GM21737 (cell line): ENCODE results near the gene MAP7.
"Not testable (repeated sequence)": the region's sequence is repeated elsewhere in the genome, so short reads cannot be mapped to it uniquely, and the experiment has no call there.

ENCODE experiments used
- ATAC-seq: cut with Tn5 transposase; IDR thresholded peaks from one replicate; pipeline ENCODE4 v1.9.1; 2021; ENCODE audit warnings: mild to moderate bottlenecking, moderate library complexity; ENCODE audit not compliant: unreplicated experiment

Gene MAP7

GRCh38 chr6:136474241-136474640, 76.0 kb downstream of the MAP7 start:
- no peak for ATAC-seq

GRCh38 chr6:136471922-136472321, 78.3 kb downstream of the MAP7 start:
- ATAC-seq, result no peak

- no peak for ATAC-seq
Measured at GRCh38 chr6:136471372-136471771, 78.8 kb downstream of the MAP7 start.

GRCh38 chr6:136470044-136470443, 80.2 kb downstream of the MAP7 start:
- no peak for ATAC-seq

GRCh38 chr6:136469154-136469553, 81.1 kb downstream of the MAP7 start:
- ATAC-seq, result no peak

GRCh38 chr6:136468711-136469110, 81.5 kb downstream of the MAP7 start:
- no peak for ATAC-seq

- no peak for ATAC-seq
Measured at GRCh38 chr6:136467186-136467585, 83.0 kb downstream of the MAP7 start.

GRCh38 chr6:136466777-136467176, 83.4 kb downstream of the MAP7 start:
- ATAC-seq, result no peak

- no peak for ATAC-seq
Measured at GRCh38 chr6:136465766-136466303, 84.4 kb downstream of the MAP7 start.

- no peak for ATAC-seq
Measured at GRCh38 chr6:136464874-136465273, 85.3 kb downstream of the MAP7 start.

GRCh38 chr6:136464148-136464547, 86.1 kb downstream of the MAP7 start:
- ATAC-seq, result no peak

- ATAC-seq, result no peak
Measured at GRCh38 chr6:136463743-136464142, 86.5 kb downstream of the MAP7 start.

GRCh38 chr6:136446579-136447187, 103.5 kb downstream of the MAP7 start:
- no peak for ATAC-seq

GRCh38 chr6:136446145-136446544, 104.1 kb downstream of the MAP7 start:
- ATAC-seq, result no peak

GRCh38 chr6:136445063-136445462, 105.2 kb downstream of the MAP7 start:
- ATAC-seq, result no peak

- no peak for ATAC-seq
Measured at GRCh38 chr6:136440203-136440602, 110.0 kb downstream of the MAP7 start.

- ATAC-seq, result no peak
Measured at GRCh38 chr6:136439514-136440190, 110.6 kb downstream of the MAP7 start.

- ATAC-seq, result no peak
Measured at GRCh38 chr6:136438441-136438840, 111.8 kb downstream of the MAP7 start.

GRCh38 chr6:136437246-136437645, 113.0 kb downstream of the MAP7 start:
- ATAC-seq, result no peak

- ATAC-seq, result no peak
Measured at GRCh38 chr6:136435101-136435500, 115.1 kb downstream of the MAP7 start.

GRCh38 chr6:136431306-136431705, 118.9 kb downstream of the MAP7 start:
- not testable (repeated sequence) for ATAC-seq

- no peak for ATAC-seq
Measured at GRCh38 chr6:136429264-136430065, 120.8 kb downstream of the MAP7 start.
